HG03097 (cell line): ENCODE results near the gene RSPH1.
"Not testable (repeated sequence)": the region's sequence is repeated elsewhere in the genome, so short reads cannot be mapped to it uniquely, and the experiment has no call there.

Experiments used
- ATAC-seq: cut with Tn5 transposase; IDR thresholded peaks from one replicate; pipeline ENCODE4 v1.9.1; 2021; ENCODE audit not compliant: unreplicated experiment, low FRiP score

Gene RSPH1

GRCh38 chr21:42489991-42490390 lies 6.0 kb downstream of the RSPH1 start:
- no peak for ATAC-seq

- no peak for ATAC-seq
These were observed 6.9 kb downstream of the RSPH1 start for GRCh38 chr21:42489006-42489563.

GRCh38 chr21:42486531-42486930 lies 9.5 kb downstream of the RSPH1 start:
- no peak for ATAC-seq

GRCh38 chr21:42486072-42486471 lies 10.0 kb downstream of the RSPH1 start:
- no peak for ATAC-seq

- no peak for ATAC-seq
These were observed 11.1 kb downstream of the RSPH1 start for GRCh38 chr21:42484966-42485365.

- ATAC-seq: no peak
These were observed 14.9 kb downstream of the RSPH1 start for GRCh38 chr21:42481169-42481568.

- no peak for ATAC-seq
These were observed 15.3 kb downstream of the RSPH1 start for GRCh38 chr21:42480736-42481135.

GRCh38 chr21:42479582-42479981 lies 16.4 kb downstream of the RSPH1 start:
- no peak for ATAC-seq

- ATAC-seq: no peak
These were observed 17.5 kb downstream of the RSPH1 start for GRCh38 chr21:42478504-42478903.

GRCh38 chr21:42476388-42477331 lies 19.4 kb downstream of the RSPH1 start:
- ATAC-seq: no peak

- no peak for ATAC-seq
These were observed 20.3 kb downstream of the RSPH1 start for GRCh38 chr21:42475526-42476387.

GRCh38 chr21:42475036-42475435 lies 21.0 kb downstream of the RSPH1 start:
- ATAC-seq: no peak

GRCh38 chr21:42474043-42474831 lies 21.8 kb downstream of the RSPH1 start:
- no peak for ATAC-seq

GRCh38 chr21:42473498-42474042 lies 22.5 kb downstream of the RSPH1 start:
- no peak for ATAC-seq

- ATAC-seq: no peak
These were observed 23.5 kb downstream of the RSPH1 start for GRCh38 chr21:42472521-42472920.

- no peak for ATAC-seq
These were observed 24.2 kb downstream of the RSPH1 start for GRCh38 chr21:42471716-42472330.

- no peak for ATAC-seq
These were observed 24.8 kb downstream of the RSPH1 start for GRCh38 chr21:42471206-42471605.

GRCh38 chr21:42469726-42470125 lies 26.3 kb downstream of the RSPH1 start:
- not testable (repeated sequence) for ATAC-seq

GRCh38 chr21:42469272-42469671 lies 26.8 kb downstream of the RSPH1 start:
- no peak for ATAC-seq
